ENCODE results near the gene ZSWIM5. TPM values are rescaled to one million over a fixed set of nuclear protein-coding genes. Genes with fewer than 3 reads are reported as not detected.
"Not testable (repeated sequence)": the region's sequence is repeated elsewhere in the genome, so short reads cannot be mapped to it uniquely, and the experiment has no call there.

The ZSWIM5 gene
- total RNA-seq, 1 donor from 2014 or later = 1.5 TPM

DNA sequence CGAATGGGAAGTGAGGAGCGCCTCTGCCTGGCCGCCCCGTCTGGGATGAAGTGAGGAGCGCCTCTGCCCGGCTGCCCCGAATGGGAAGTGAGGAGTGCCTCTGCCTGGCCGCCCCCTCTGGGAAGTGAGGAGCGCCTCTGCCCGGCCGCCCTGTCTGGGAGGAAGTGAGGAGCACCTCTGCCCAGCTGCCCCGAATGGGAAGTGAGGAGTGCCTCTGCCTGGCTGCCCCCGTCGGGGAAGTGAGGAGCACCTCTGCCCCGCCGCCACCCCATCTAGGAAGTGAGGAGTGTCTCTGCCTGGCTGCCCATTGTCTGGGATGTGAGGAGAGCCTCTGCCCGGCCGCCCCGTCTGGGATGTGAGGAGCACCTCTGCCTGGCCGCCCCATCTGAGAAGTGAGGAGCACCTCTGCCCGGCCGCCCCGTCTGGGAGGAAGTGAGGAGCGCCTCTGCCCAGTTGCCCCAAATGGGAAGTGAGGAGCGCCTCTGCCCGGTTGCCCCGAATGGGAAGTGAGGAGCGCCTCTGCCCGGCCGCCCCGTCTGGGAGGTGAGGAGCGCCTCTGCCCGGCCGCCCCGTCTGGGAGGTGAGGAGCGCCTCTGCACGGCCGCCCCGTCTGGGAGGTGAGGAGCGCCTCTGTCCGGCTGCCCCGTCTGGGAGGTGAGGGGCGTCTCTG lies 100.8 kb downstream of the ZSWIM5 start:
- DNase-seq (ENCODE audit: low spot score) = not testable (repeated sequence)

GRCh38 chr1:45103534-45103933 lies 102.9 kb downstream of the ZSWIM5 start:
- DNase-seq (ENCODE audit: low spot score) = no peak
- intact Hi-C loops (cut with DNase I) = no loop called here

More for the DNA sequence above, 100.8 kb downstream of the ZSWIM5 start:
- intact Hi-C loops (cut with DNase I) = not testable (repeated sequence)

DNA sequence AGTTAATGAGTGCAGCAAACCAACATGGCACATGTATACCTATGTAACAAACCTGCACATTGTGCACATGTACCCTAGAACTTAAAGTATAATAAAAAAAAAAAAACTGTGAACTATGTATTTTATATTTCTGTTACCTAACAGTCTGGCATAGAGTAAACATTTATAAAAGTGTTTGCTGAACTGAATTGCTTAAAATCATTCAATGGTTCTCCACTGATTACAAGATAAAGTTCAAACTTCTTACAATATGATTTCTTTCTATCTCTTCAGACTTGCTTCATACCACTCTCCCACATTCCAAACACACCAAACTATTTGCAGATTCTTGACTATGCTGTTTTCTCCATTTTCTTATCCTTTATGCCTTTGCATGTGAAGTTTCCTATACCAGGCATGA lies 104.5 kb downstream of the ZSWIM5 start:
- no peak for DNase-seq (ENCODE audit: low spot score)
- intact Hi-C loops (cut with DNase I) = no loop called here

- DNase-seq (ENCODE audit: low spot score); intact Hi-C loops (cut with DNase I): not testable (repeated sequence)
Observed at GRCh38 chr1:45101528-45101927, 104.9 kb downstream of the ZSWIM5 start.

- intact Hi-C loops (cut with DNase I) = no loop called here
- no peak for DNase-seq (ENCODE audit: low spot score)
Observed at GRCh38 chr1:45097944-45098343, 108.5 kb downstream of the ZSWIM5 start.

DNA sequence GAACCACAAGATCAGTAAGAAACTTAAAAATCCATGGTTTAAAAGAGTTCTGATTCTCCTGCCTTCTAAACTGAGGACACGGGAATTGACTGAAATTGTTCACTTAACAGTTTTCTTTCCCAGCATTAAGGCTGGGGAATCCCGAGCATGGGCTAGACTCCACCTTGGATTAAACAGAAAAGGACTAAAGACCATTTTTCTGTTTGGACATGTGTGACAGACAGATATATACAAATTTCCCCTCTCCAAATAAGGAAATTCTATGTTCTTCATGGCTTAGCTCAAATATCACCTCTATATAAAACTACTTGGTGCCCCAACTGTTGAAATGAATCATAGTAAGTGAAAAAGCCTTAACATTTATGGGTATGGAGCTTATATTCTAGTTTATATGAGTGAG lies 109.3 kb downstream of the ZSWIM5 start:
- no peak for DNase-seq (ENCODE audit: low spot score)
- intact Hi-C loops (cut with DNase I) = no loop called here

DNA sequence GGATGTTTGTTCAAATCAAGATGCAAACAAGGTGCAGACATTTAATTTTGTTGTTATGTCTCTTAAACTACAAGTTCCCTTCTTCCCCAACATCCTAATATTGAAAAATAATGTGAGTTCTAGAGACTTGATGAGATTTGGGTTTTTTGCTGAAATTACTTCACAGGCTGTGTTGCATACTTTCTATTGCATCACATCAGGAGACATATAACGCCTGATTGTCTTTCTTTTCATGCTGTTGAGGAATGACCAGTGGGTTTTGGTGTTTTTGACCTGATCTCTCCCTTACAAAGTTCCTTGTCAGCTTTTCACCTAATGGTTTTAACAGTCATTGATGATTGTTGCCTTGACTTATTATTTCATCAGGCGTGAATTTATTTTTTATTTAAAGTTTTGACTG lies 111.0 kb downstream of the ZSWIM5 start:
- intact Hi-C loops (cut with DNase I) = no loop called here
- DNase-seq (ENCODE audit: low spot score) = no peak

GRCh38 chr1:45094371-45094770 lies 112.0 kb downstream of the ZSWIM5 start:
- DNase-seq (ENCODE audit: low spot score); intact Hi-C loops (cut with DNase I): not testable (repeated sequence)

GRCh38 chr1:45093334-45093733 lies 113.1 kb downstream of the ZSWIM5 start:
- intact Hi-C loops (cut with DNase I) = no loop called here
- no peak for DNase-seq (ENCODE audit: low spot score)

DNA sequence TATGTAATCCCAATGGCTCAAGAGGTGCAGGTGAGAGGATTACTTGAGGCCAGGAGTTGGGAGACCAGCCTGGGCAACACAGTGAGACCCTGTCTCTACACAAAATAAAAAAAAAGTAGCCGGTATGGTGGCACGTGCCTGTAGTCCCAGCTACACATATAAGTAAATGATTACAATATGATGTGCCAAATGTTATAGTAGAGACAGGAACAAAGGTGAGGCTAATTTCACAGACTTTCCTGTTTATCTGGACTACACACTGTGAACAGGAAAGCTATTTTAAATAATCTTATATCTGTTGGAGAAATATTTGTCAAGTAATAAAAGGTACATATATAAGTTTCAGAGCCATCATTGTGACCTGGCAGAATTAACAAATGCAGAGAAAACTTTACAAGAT lies 116.7 kb downstream of the ZSWIM5 start:
- intact Hi-C loops (cut with DNase I) = no loop called here
- DNase-seq (ENCODE audit: low spot score) = no peak

- intact Hi-C loops (cut with DNase I) = no loop called here
- DNase-seq (ENCODE audit: low spot score) = no peak
Observed at GRCh38 chr1:45084562-45084961, 121.8 kb downstream of the ZSWIM5 start.

DNA sequence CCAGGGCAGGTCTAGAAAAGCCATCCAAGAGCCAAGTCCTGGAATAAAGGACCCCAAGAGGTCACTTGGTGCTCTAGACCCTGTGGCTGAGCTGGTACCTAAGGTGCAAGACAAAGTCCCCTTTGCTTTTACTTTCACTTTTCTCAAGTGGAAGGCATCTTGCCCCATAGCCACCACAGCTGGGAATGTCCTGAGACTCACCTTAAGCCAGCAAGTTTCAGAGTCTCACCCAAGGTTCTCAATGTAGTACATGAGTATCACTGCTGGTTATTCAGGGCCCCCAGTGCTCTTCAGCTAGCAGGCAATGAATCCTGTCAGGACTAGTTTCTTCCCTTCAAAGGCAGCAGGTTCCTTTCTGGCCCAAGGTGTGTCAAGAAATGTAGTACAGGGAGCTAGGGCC lies 126.9 kb downstream of the ZSWIM5 start:
- intact Hi-C loops (cut with DNase I) = no loop called here
- DNase-seq (ENCODE audit: low spot score) = no peak

GRCh38 chr1:45076959-45077358 lies 129.4 kb downstream of the ZSWIM5 start:
- DNase-seq (ENCODE audit: low spot score); intact Hi-C loops (cut with DNase I): not testable (repeated sequence)

DNA sequence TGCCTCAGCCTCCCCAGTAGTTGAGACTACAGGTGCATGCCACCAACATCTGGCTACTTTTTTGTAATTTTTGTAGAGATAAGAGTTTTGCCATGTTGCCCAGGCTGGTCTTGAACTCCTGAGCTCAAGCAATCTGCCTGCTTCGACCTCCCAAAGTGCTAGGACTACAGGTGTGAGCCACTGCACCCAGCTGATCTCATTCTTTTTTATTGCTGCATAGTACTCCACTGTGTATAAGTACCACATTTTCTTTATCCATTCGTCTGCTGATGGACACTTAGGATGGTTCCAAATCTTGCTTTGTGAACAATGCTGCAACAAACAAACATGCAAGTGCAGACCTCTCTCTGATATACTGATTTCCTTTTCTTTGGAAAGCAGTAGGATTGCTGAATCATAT lies 134.8 kb downstream of the ZSWIM5 start:
- intact Hi-C loops (cut with DNase I) = no loop called here
- DNase-seq (ENCODE audit: low spot score) = no peak

GRCh38 chr1:45067806-45068205 lies 138.6 kb downstream of the ZSWIM5 start:
- DNase-seq (ENCODE audit: low spot score) = no peak
- intact Hi-C loops (cut with DNase I) = no loop called here

- intact Hi-C loops (cut with DNase I) = no loop called here
Observed at GRCh38 chr1:45065083-45065482, 141.3 kb downstream of the ZSWIM5 start.

GRCh38 chr1:45062463-45062862 lies 143.9 kb downstream of the ZSWIM5 start:
- intact Hi-C loops (cut with DNase I) = not testable (repeated sequence)

More at GRCh38 chr1:45065083-45065482, 141.3 kb downstream of the ZSWIM5 start:
- no peak for DNase-seq (ENCODE audit: low spot score)

DNA sequence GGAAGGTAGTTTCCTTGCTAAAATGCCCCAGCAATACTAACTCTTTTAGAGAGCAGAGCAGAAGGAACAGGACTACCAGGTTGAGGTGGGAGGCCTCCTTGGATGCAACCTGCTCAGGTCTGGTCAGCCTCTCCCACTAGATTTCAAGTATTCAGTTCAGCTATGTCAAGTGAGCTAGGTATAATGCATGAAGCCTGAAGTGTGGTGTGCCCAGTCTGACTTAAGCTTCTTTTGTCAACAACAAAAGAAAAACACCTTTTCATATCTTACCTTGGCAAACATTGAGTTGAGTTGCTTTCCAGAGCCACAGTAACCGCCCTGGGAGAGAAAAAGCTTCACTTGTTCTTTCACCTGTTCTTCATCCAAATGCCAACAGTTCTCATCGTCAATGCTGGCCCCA lies 146.6 kb downstream of the ZSWIM5 start:
- intact Hi-C loops (cut with DNase I) = no loop called here
- DNase-seq (ENCODE audit: low spot score) = no peak

More at GRCh38 chr1:45062463-45062862, 143.9 kb downstream of the ZSWIM5 start:
- DNase-seq (ENCODE audit: low spot score) = not testable (repeated sequence)

- intact Hi-C loops (cut with DNase I) = no loop called here
- DNase-seq (ENCODE audit: low spot score) = no peak
Observed at GRCh38 chr1:45057542-45057941, 148.9 kb downstream of the ZSWIM5 start.

DNA sequence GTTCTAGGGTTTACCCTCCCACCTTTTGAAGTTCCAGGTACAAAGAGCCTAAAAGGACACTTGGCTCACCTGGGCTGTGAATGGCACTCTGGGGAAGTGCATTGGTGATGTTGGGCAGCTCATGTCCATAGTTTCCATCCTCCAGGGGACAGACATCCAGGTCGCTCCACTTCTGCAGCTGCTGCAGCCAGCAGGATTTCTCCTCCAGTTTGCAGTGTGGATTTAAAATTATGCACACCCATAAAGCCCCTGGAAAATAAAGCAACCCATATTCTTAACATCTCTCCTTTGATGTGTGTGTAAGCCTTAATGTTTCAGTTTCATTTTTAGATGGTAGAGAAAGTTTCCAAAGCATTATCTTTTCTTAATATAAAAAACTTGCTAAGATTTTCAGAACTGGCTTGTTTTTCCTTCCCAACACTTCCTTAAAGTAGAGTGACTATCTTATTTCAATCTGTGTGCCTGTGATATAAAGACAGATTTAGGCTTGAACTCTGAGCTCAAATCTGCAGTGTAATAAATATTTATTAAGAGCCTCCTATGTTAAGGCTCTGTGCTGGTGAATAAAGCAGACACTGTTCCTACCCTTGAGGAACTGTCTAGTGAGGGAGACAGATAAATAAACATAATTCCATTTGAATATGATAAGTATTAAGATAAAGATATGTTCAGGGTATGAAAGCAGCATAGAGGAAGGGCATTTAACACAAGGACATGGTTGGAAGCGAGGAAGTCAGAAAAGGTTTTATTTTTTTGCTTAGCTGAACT lies 155.2 kb downstream of the ZSWIM5 start:
- intact Hi-C loops (cut with DNase I) = no loop called here
- no peak for DNase-seq (ENCODE audit: low spot score)

GRCh38 chr1:45047032-45047431 lies 159.4 kb downstream of the ZSWIM5 start:
- no peak for DNase-seq (ENCODE audit: low spot score)
- intact Hi-C loops (cut with DNase I) = no loop called here
